SK-N-SH treated with all-trans-retinoic acid at 6 μM for 48 hours (cell line): ENCODE data around the gene CACNA2D2.

Source experiments
- ESRRG ChIP-seq: fragments of 250-450 bp; sonication (Bioruptor Pico); IDR thresholded peaks from 2 replicates; pipeline ENCODE4 v1.6.1; 2021; ENCODE audit warnings: mild to moderate bottlenecking
- SNAI2 ChIP-seq: fragments of 250-450 bp; sonication (Bioruptor Pico); IDR thresholded peaks from 2 replicates; pipeline ENCODE4 v1.5.0; 2020; ENCODE audit warnings: mild to moderate bottlenecking, moderate library complexity
- ZFP30 ChIP-seq: fragments of 450-650 bp; formaldehyde crosslinking; IDR thresholded peaks from 2 replicates; pipeline ENCODE4 v1.5.0; 2022; ENCODE audit warnings: mild to moderate bottlenecking, moderate library complexity

DNA sequence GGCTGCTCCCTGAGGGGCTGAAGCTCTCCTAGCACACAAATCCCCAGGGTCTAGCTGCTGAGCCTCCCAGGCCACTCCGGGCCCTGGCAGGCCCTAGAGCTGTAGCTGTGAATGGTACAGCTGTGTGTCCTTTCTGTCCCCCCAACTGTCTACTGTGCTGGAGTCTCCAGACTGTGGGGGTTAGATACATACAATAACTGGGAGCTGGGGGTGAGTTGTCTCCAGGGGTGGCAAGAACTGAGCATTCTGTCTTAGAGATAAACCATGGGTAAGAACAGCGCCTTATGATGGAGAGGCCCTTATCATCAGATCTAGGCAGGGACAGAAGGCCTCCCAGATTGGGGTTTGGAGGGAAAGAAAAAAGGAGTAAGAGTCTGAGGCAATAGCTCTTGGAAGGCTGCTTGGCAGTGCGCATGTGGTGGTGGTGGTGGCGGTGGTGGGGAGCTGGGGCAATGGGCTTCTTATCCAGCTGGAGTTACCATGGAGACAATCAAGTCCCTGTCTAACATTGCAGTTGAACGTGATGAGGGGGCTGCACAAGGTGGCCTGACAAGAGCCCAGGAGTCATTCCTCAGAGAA is 149.2 kb downstream of the CACNA2D2 start:
- TF ChIP-seq ESRRG, result no peak
- TF ChIP-seq ZFP30 (CRISPR knock-in tag), result no peak
- no peak for TF ChIP-seq SNAI2
